Muscle of arm (tissue), 14 donors: ENCODE data around the gene PEMT. TPM values are rescaled to one million over a fixed set of nuclear protein-coding genes. Genes with fewer than 3 reads are reported as not detected.
"Not testable (repeated sequence)": the region's sequence is repeated elsewhere in the genome, so short reads cannot be mapped to it uniquely, and the experiment has no call there.

Source experiments
- DNase-seq: peaks from one replicate; pipeline ENCODE4 v3.0.0-alpha.2; 2013
- long read RNA-seq, 11 donors: transcript quantifications; one replicate each; lab custom pipeline, GENCODE V29; 2026
- polyA plus RNA-seq, 12 donors: library from polyadenylated mRNA; unstranded; fragments of 120-200 nt; gene quantifications; one replicate each; pipeline ENCODE4 v1.2.1, GENCODE V29; 2013; ENCODE audit not compliant: insufficient read length in 12 of 12

Gene PEMT, protein sequence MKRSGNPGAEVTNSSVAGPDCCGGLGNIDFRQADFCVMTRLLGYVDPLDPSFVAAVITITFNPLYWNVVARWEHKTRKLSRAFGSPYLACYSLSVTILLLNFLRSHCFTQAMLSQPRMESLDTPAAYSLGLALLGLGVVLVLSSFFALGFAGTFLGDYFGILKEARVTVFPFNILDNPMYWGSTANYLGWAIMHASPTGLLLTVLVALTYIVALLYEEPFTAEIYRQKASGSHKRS
- 10 to 100 TPM in 11 of 12 donors, not detected in 1; 19.8 to 41.5 (median 22.6) TPM for polyA plus RNA-seq
- long read RNA-seq, donor 1, transcript PEMT-201 (7 exons, 1,013 nt), result major isoform, 12 of 13 reads
- long read RNA-seq, donor 1, partial matches to known transcripts, result 0 of 13 reads
- long read RNA-seq, donor 1, other reads (novel, unspliced or antisense), result 0 of 13 reads
- long read RNA-seq, donor 2, transcript PEMT-201 (7 exons, 1,013 nt), result major isoform, 12 of 15 reads
- long read RNA-seq, donor 2, partial matches to known transcripts, result 0 of 15 reads
- long read RNA-seq, donor 2, other reads (novel, unspliced or antisense), result 0 of 15 reads
- long read RNA-seq, donor 3, transcript PEMT-201 (7 exons, 1,013 nt), result major isoform, 10 of 11 reads
- long read RNA-seq, donor 3, partial matches to known transcripts, result 0 of 11 reads
- long read RNA-seq, donor 3, other reads (novel, unspliced or antisense), result 0 of 11 reads
- long read RNA-seq, donor 4, partial matches to known transcripts, result 0 of 4 reads
- long read RNA-seq, donor 4, other reads (novel, unspliced or antisense), result 0 of 4 reads
- long read RNA-seq, donor 5, transcript PEMT-201 (7 exons, 1,013 nt), result major isoform, 10 of 23 reads
- long read RNA-seq, donor 5, partial matches to known transcripts, result 0 of 23 reads
- long read RNA-seq, donor 5, other reads (novel, unspliced or antisense), result 9 of 23 reads
- long read RNA-seq, donor 6, transcript PEMT-201 (7 exons, 1,013 nt), result major isoform, 7 of 10 reads
- long read RNA-seq, donor 6, partial matches to known transcripts, result 0 of 10 reads
- long read RNA-seq, donor 6, other reads (novel, unspliced or antisense), result 0 of 10 reads
- long read RNA-seq, donor 7, transcript PEMT-201 (7 exons, 1,013 nt), result major isoform, 11 of 11 reads
- long read RNA-seq, donor 7, partial matches to known transcripts, result 0 of 11 reads
- long read RNA-seq, donor 7, other reads (novel, unspliced or antisense), result 0 of 11 reads
- long read RNA-seq, donor 8, transcript PEMT-201 (7 exons, 1,013 nt), result major isoform, 13 of 14 reads
- long read RNA-seq, donor 8, partial matches to known transcripts, result 0 of 14 reads
- long read RNA-seq, donor 8, other reads (novel, unspliced or antisense), result 0 of 14 reads
- long read RNA-seq, donor 9, transcript PEMT-201 (7 exons, 1,013 nt), result major isoform, 12 of 14 reads
- long read RNA-seq, donor 9, partial matches to known transcripts, result 0 of 14 reads
- long read RNA-seq, donor 9, other reads (novel, unspliced or antisense), result 0 of 14 reads
- long read RNA-seq, donor 10, transcript PEMT-201 (7 exons, 1,013 nt), result major isoform, 15 of 15 reads
- long read RNA-seq, donor 10, partial matches to known transcripts, result 0 of 15 reads
- long read RNA-seq, donor 10, other reads (novel, unspliced or antisense), result 0 of 15 reads
- long read RNA-seq, donor 11, transcript PEMT-201 (7 exons, 1,013 nt), result major isoform, 14 of 18 reads
- long read RNA-seq, donor 11, partial matches to known transcripts, result 0 of 18 reads
- long read RNA-seq, donor 11, other reads (novel, unspliced or antisense), result 0 of 18 reads

GRCh38 chr17:17591355-17592298, at the start of gene PEMT:
TSS of gene PEMT (minus strand) at chr17:17591708. CDS start at chr17:17591626, 82 bp downstream.
- peak; percentile 98 for DNase-seq

GRCh38 chr17:17639661-17640270, 48.3 kb upstream of the PEMT start:
- not testable (repeated sequence) for DNase-seq

- DNase-seq, result no peak
Observed at GRCh38 chr17:17638467-17638866, 47.0 kb upstream of the PEMT start.

DNA sequence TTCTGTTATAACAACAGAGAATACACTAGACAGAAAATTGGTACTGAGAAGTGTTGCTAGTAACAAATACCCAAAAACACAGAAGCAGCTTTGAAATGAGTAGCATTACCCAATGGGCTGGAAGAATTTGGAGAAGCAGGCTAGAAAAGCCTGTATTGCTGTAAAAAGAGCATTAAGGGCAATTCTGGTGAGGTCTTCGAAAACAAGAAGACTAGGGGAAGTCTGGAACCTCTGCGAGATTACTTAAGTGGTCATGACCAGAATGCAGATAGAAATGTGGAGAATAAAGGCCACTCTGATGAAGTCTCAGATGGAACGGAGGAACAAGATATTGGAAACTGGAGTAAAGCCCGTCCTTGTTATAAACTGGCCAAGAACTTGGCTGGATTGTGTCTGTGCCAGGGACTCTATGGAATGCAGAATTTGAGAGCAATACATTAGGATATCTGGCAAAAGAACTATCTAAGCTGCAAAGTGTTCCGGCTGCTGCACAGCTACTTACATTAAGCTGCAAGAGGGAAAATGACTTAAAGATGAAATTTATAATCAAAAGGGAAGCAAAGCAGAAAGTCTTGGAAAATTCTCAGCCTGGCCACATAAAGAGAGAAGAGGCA, 44.9 kb upstream of the PEMT start:
- peak; percentile 67 for DNase-seq

DNA sequence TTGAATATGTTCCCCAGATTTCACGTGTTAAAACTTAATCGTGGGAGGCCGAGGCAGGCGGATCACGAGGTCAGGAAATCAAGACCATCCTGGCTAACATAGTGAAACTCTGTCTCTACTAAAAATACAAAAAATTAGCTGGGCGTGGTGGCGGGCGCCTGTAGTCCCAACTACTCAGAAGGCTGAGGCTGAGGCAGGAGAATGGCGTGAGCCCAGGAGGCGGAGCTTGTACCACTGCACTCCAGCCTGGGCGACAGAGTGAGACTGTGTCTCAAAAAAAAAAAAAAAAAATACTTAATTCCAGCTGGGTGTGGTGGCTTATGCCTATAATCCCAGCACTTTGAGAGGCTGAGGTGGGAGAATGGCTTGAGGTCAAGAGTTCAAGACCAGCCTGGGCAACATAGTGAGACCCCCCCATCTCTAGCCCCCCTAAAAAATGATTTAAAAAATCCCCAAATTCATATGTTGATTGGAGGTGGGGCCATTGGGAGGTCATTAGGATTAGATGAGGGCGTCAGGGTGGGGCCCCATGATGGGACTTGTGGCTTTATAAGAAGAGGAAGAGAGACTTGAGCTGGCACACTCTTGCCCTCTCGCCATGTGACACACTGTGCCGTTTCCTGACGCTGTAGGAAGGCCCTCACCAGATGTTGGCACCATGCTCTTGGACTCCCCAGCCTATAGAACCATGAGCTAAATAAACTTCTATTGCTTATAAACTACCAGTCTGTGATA, 44.2 kb upstream of the PEMT start:
- not testable (repeated sequence) for DNase-seq

GRCh38 chr17:17635126-17635525, 43.6 kb upstream of the PEMT start:
- no peak for DNase-seq

GRCh38 chr17:17633310-17633709, 41.8 kb upstream of the PEMT start:
- DNase-seq, result no peak

GRCh38 chr17:17632690-17633089, 41.2 kb upstream of the PEMT start:
- not testable (repeated sequence) for DNase-seq

- no peak for DNase-seq
Observed at GRCh38 chr17:17628388-17629008, 37.0 kb upstream of the PEMT start.

GRCh38 chr17:17626840-17627239, 35.3 kb upstream of the PEMT start:
- no peak for DNase-seq

DNA sequence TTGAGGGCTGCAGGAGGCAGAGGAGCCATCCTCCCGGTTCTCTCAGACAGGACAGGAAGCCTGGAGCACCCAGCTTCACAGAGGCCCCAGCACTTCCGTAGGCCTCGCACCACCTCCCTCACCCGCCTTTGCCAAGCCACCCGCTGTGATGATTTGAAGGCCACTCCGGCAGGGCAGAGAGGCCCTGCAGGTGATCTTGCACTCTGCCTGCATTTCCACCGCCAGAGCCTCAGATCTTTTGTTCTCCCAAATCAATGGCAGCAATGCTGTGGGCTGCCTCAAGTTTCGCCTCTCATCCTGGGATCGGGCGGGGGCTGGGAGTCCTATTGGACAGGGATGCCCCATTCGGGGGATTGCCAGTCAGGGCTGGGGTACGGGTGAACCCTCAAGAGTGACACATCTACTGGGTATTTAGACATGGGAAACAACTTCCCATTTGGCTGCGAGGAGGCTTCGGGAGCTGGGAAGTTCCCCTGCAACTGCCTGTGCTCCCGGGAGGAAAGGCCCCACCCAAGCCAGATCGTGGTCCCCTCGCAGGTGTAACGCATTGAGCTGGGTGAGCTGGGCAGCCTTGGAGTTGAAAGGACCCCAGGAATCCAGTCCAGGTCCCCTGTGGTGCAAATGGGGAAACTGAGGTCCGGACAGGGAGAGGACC, 34.8 kb upstream of the PEMT start:
- DNase-seq, result no peak

GRCh38 chr17:17624741-17625140, 33.2 kb upstream of the PEMT start:
- DNase-seq, result no peak

DNA sequence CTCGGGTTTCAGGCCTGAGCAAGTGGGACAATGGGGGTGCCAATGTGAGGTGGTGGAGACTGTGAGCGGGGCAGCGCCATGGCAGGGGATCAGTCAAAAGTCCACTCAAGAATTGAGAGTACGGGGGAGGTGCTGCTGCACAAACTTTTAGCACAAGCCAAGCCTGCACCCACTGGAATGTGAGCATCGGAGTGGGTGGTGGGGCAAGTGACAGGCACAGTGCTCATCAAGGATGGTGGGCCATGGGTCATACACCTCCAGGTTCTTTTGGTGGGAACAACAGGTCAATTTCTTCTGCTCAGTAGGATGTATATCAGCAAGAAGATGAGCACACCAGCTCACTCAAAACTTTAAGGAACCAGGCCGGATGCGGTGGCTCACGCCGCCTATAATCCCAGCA, 32.4 kb upstream of the PEMT start:
- no peak for DNase-seq

GRCh38 chr17:17621254-17621653, 29.7 kb upstream of the PEMT start:
- DNase-seq, result no peak

DNA sequence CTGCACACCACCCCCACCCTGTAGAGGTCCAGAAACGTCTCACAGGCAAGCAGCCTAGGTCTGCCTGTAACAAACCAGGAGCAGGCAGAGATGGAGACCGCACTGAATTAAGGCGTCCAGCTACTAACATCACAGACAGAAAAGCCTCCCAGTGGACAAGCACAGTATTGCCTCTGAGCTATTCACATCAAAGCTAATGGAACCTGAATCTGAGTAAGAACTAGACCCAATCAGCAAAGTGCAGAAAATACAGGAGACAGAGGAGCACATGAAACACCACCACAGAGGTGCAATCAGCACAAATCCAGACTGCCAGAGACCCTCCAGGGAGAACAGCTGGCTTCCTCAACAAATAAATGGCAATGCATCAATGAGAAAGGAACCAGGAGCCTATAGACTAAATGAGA, 22.2 kb upstream of the PEMT start:
- DNase-seq, result peak; percentile 53

GRCh38 chr17:17612085-17613022, 20.8 kb upstream of the PEMT start:
- DNase-seq, result no peak
